Measurements from ENCODE around the gene ZNG1B.
"Not testable (repeated sequence)": the region's sequence is repeated elsewhere in the genome, so short reads cannot be mapped to it uniquely, and the experiment has no call there.

The ZNG1B gene

DNA sequence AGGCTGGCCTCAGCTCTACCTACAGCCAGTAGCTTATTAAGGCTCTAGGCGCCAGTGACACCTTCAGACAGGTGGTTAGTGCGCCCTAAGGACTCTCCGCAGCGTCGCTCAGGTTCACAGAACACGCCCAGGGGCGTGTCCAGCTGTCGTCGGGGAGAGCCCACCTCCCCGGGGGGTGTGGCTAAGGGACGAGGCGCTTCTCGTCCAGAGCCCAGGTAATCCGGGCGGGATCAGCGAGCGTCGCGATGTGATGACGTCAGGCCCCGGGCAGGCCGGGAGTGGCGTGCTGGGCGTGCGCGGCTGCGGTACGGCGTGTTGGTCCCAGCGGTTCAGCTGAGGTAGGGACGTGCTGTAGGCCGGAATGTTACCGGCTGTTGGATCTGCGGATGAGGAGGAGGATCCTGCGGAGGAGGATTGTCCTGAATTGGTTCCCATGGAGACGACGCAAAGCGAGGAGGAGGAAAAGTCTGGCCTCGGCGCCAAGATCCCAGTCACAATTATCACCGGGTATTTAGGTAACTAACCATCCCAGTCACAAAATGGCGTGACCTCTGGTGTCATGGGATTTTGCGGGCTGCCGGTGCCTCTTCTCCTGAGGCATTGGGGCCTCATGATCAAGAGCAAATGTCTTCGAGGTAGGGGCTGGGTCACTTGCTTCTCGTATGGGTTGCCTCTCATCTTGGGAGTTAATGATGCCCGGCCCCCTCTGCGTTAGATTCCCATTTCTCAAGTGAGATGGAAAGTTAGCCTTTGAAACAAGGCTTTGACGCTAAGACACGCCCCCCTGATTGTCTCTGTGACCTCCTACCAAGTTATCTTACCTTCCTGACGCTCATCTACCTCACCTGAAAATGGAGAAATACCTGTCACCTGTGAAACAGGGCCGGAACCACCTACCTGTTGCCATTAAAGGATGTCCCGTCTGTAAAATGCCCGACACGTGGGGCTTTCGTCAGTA, at the start of gene ZNG1B:
Gene ZNG1B (plus strand): TSS at position 184 of the 958 bp plus-strand sequence. CDS start 178 bp downstream, at position 362.
- peak; percentile 25 for DNase-seq

GRCh38 chr2:113390124-113390849, 47.2 kb upstream of the ZNG1B start:
- DNase-seq: peak; percentile 92

GRCh38 chr2:113391073-113391472, 46.4 kb upstream of the ZNG1B start:
- DNase-seq: no peak

- DNase-seq: no peak
Observed at GRCh38 chr2:113406114-113406513, 31.4 kb upstream of the ZNG1B start.

GRCh38 chr2:113407446-113408099, 29.9 kb upstream of the ZNG1B start:
- peak; percentile 60 for DNase-seq

- not testable (repeated sequence) for DNase-seq
Observed at GRCh38 chr2:113411725-113412352, 25.7 kb upstream of the ZNG1B start.

DNA sequence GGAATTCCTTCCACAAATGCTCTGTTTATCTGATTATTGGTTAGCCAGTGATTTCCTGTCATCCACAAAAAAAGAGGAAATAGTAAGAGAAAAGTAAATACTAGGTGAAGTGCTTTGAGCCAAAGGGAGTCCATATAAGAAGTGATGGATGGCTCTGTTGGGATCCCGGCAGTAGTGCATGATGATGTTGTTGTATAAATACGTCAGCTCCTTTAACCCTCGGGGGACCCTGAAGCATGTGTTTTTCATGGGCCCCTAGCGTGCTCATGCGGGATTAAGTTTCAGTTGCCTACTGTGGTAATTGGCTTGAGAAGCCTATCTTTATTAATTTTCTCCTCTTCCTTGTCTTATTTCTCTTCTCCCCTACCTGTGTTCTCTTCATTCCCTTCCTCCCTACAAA, 24.7 kb upstream of the ZNG1B start:
- not testable (repeated sequence) for DNase-seq

- DNase-seq: peak; percentile 47
Observed at GRCh38 chr2:113431773-113432172, 5.7 kb upstream of the ZNG1B start.

GRCh38 chr2:113433468-113433867, 4.0 kb upstream of the ZNG1B start:
- DNase-seq: not testable (repeated sequence)

DNA sequence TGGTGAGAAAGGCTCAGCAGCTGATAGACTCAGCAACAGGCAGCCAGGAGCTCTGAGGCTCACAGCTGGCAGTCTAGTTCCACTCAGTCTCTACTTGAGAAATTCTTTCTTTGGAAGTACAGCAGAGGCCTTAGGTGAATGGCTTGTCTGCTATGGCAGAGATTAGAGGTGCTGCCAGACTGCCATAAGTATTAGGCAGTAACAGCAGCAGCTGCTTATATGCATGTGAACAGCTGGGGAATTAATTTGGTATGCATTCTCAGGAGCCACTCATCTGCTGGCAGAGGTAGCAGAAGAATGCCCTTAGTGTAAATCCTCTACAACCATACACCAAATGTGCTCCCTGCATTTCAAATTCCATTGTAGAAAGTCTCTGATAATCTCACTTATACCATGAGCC, 28.3 kb downstream of the ZNG1B start:
- DNase-seq: not testable (repeated sequence)

DNA sequence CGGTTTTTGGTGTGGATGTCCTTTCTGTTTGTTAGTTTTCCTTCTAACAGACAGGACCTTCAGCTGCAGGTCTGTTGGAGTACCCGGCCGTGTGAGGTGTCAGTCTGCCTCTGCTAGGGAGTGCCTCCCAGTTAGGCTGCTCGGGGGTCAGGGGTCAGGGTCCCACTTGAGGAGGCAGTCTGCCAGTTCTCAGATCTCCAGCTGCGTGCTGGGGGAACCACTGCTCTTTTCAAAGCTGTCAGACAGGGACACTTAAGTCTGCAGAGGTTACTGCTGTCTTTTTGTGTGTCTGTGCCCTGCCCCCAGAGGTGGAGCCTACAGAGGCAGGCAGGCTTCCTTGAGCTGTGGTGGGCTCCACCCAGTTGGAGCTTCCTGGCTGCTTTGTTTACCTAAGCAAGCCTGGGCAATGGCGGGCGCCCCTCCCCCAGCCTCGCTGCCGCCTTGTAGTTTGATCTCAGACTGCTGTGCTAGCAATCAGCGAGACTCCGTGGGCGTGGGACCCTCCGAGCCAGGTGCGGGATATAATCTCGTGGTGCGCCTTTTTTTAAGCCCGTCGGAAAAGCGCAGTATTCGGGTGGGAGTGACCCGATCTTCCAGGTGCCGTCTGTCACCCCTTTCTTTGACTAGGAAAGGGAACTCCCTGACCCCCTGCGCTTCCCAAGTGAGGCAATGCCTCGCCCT, 39.3 kb downstream of the ZNG1B start:
- not testable (repeated sequence) for DNase-seq

GRCh38 chr2:113496527-113496926, 59.0 kb downstream of the ZNG1B start:
- peak; percentile 57 for DNase-seq

- not testable (repeated sequence) for DNase-seq
Observed at GRCh38 chr2:113498365-113498764, 60.9 kb downstream of the ZNG1B start, which contains the start of gene FOXD4L1. Gene FOXD4L1 (plus strand): TSS chr2:113498665. CDS start chr2:113499257, 592 bp downstream.

- not testable (repeated sequence) for DNase-seq
Observed at GRCh38 chr2:113499019-113499885, 61.8 kb downstream of the ZNG1B start.

- peak; percentile 4 for DNase-seq
Observed at GRCh38 chr2:113499886-113500722, 62.6 kb downstream of the ZNG1B start.

DNA sequence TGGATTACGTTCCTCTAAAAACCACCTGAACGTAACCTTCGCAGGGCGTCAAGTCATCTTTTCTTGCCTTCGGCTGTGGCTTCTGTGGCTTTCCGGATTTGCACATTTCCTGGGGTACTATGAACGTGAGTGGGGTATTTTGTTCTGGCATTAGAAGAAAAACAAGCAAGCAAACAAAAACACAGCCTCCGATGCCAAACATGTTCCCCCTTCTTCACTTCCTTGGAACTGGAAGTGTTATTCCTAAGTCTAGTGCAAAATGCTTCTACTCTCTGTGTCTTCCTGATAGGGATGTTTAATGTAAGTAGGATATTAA, 63.2 kb downstream of the ZNG1B start:
- DNase-seq: not testable (repeated sequence)

DNA sequence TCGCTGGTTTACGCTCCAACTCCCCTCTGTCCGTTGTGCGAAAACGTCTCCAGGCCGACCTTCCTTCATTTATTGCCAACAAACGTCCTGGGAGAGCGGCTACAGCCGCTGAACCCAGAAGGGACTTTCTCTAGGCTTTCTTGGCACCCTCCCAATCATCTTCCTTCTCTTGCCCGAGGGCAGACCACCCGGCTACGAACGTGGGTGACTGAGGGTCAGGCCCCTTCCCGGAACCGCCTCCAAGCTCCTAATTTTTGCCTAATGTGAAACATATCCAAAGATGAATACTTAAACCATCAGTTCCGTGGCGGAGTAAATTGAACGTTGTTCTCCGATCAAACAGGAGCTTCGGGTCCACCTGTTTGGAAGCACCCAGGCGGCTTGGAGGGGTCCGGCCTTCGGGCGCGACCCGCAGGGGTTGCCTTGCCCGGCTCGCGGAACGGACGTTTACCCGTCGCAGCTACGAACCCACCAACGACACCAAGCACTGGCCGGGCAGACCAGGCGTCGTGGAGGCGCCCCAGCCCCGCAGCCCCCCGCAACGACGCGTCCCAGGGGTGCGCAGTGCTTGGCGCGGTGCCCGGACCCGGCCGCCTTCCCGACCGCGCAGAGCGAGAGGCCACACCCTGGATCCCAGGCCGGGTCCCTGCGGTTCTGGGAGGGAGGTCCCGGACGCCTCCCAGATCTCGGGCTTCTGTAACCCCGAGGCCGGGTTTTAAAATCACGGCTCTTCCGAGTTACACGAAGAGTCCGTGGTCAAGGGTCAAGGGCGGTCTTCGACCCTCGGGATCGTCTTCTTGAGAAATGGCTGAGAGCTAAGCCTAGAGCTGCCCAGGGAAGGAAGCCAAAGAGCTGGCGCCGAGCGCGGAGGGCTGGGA, 65.0 kb downstream of the ZNG1B start:
- peak; percentile 4 for DNase-seq

GRCh38 chr2:113503094-113504042, 65.9 kb downstream of the ZNG1B start:
- peak; percentile 55 for DNase-seq
